Activated CD4-positive, alpha-beta T cell treated with anti-CD3 and anti-CD28 coated beads, Interleukin-2, amount 50 U/mL, for 16 hours (primary cell): Measurements from ENCODE around the gene ST6GALNAC3.
A peak's percentile ranks its signal among the peaks of the same experiment; 100 is the strongest.
"Not testable (repeated sequence)": the region's sequence is repeated elsewhere in the genome, so short reads cannot be mapped to it uniquely, and the experiment has no call there.

Experiments
- DNase-seq: peaks from one replicate; pipeline ENCODE4 v3.0.0-alpha.2; 2020

The ST6GALNAC3 gene

DNA sequence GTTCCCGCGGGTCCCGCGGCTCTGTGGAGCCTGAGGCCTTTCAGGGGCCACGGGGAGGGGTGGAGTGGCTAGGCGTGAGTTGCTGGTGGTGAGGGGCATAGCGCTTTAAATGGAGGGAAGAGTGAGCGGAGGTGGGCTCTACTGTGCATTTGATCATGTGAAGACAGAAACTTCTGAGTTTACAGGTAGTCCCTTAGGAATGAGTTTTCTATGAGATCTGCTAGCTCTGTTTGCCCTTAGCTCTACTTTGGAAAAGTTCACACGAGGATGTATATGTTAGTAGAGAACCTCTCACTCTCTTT lies 593 bp downstream of the ST6GALNAC3 start:
- DNase-seq: no peak

DNA sequence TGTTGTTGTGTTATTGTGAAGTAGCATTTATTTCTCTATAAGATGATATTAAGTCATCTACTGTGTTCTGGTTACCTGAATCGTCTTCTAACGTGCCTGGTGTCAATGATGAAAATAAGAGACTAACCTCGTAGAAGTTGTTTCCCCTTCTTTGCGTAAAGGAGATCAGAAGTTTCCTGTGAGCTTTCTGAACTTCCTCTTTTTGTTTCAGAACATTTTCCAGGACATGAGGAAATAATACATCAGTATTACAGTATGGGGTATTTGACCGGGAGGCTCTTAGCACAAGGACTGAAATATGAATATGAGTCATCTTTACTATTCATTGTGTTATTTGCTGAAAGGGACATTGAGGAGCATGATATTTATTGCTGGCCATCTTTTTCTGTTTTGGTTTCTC lies 1.3 kb downstream of the ST6GALNAC3 start:
- no peak for DNase-seq

- DNase-seq: no peak
These were observed 5.1 kb downstream of the ST6GALNAC3 start for GRCh38 chr1:76079475-76080227.

DNA sequence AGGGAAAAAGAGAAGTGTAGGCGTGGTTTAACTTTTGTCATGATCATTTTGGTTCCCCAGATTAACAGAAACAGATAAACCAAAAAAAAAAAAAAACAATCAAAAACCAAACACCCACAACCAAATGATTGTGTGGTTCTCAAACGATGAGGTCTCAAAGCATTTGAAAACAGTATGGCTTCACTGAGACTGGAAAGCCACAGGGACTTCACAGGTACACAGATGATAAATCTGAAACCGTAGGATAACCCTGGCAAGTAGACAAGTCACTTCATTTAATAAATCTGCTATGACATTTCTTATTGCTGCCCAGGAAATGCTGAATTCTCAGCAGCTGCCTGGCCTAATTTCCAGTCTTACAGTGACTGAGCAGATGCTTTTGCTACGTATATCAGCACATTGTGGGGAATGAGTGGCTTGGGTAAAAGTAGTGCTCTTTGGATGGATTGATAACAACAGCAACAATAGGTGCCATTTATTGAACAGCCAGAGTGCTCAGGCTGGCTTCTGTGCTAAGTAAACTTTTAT lies 6.1 kb downstream of the ST6GALNAC3 start:
- DNase-seq: no peak

DNA sequence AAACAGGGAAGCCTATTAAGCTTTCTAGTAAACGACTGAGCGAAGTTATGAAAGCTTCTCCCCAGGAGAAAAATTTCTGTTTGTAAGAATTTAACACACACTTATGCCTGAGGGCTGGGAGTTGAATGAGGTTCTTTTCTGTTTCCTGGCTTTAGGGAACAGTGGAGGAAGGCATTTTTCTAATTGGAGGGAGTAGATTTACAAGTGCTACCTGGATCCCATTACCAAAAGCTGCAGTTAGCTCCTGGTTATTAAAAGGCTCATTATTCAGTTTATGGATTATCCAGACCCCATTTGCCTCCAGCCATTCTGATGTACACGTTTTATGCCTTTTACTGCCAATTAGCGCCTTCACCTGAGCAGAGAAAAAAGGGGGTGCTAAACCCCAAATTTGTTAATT lies 7.5 kb downstream of the ST6GALNAC3 start:
- no peak for DNase-seq

- no peak for DNase-seq
These were observed 8.6 kb downstream of the ST6GALNAC3 start for GRCh38 chr1:76083189-76083588.

GRCh38 chr1:76084029-76084627 lies 9.6 kb downstream of the ST6GALNAC3 start:
- DNase-seq: no peak

GRCh38 chr1:76084685-76085084 lies 10.1 kb downstream of the ST6GALNAC3 start:
- no peak for DNase-seq

DNA sequence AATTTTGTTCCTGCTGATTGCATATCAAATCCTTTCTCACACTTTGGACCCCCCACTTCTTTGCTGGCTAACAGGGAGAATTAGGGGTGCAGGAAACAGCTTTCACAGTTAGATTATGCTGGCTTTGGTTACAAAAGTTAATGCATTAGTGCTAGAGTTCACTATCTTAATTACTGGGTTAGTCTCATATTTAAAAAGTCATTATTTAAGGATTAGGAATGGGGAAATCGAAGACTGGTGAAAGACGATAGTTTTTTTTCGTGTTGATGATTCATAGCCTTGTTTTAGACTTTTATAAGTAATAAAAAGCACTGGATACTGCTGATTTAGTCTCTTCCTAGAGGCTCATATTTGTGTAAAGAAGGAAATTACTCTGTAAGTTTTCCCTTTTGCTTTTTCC lies 11.6 kb downstream of the ST6GALNAC3 start:
- DNase-seq: no peak

DNA sequence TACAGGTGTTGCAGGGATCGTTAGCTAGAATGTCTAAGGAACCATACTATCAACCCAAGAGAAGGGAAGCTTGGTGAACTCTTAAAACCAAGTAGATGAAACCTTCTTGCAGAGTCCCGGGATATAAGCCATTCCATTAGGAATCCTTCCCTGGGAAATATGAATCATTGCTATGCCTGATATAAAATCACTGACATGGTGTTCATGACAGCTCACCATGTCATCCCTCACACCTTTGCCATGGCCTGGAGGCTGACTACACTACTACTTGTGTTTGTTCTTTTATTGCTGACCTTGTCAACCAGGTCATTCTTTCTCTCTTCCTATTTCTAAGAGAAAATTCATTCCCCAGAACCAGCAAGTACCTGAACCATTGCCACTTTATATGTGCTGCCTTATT lies 12.1 kb downstream of the ST6GALNAC3 start:
- DNase-seq: no peak

DNA sequence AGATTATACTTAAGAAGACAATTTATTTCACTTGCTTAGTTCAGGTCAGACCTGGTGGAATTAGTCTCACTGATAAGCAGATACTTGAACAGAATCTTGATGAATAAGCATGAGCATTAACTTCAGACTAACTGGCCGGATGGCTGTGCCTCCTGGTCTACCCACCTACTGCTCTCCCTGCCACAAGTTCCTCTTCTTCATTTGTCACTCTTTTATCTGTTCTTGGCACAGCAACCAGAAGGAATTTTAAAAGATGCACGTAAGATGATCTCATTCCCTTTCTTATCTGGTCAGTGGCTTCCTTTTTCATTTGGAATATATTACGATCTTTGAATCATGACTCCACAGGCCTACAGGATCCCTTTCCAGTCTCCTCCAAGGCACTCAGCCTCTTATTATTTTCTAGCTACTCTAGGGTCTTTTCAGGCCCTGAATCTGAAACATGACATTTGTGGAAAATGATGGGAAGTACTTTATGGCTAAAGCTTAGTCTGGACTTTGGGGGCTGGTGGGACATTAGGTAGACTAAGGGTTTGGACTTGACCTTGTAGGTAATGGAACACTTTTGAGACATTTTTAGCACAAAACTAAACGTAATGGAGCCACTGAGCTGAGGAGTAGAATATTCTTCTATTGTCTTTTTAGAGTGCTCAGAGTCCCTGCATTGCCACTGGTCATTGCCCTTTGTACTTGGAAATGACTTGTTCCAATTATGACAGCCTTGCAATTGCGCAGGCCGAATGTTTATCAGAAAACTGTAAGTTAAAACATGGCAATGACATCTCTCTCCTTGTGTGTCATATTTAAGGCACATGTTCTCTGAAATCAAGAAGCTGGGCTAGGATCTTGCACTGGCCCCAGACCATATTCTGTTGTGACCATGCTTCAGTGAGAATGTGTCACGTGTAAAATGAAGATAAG lies 16.0 kb downstream of the ST6GALNAC3 start:
- no peak for DNase-seq

DNA sequence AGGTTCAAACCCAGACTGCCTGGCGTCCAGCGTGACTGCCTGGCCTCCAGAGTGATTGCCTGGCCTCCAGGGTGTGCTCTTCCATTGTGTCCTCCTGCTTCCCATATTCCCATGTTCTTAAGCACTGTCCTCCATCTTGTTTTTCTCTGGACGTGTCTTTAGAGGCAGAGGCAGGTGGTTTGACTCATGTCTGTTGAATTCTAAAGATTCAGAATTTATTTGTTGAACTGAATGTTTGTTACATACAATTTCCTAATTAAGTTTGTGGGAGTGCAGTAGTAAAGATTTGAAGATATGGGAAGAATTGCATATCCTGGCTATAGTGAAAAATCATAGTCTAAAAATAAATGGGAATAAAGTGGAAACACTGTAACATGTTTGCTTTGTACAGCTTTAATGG lies 18.3 kb downstream of the ST6GALNAC3 start:
- DNase-seq: no peak

DNA sequence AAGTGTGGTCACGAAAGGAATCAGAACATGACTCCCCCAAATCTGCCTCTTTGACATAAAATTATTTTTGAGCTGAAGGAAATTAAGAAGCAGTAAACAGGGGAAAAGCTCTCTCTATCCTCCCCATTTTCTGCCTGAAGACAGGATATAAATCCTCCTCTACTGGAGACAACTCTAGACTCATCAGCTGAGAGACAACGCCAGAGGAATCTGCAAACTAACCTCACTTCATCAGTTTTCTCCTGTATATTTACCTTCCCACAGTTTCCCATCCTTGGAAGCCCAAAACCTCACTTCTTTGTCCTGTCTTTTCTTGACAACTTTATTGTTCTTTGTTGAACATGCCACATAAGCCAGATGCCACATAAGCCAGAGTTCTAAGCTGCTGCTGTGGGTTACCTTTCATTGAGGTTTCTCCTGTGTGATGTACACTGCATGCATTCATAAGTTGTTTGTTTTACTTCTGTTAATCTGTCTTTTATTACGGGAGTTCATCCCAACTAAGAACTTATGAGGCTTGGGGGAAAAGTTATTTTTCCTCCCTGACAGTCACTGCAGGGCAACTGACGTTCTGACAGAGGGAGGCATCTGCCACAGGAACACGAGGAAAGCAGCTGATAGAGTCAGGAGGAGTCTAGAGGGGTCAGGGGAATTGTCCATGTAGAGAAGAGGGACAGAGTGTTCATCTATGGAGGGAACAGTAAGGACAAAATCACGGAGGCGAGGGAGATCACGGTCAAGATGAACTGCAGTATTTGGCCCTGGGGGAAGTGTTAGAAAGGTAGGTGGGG lies 19.2 kb downstream of the ST6GALNAC3 start:
- DNase-seq: no peak

DNA sequence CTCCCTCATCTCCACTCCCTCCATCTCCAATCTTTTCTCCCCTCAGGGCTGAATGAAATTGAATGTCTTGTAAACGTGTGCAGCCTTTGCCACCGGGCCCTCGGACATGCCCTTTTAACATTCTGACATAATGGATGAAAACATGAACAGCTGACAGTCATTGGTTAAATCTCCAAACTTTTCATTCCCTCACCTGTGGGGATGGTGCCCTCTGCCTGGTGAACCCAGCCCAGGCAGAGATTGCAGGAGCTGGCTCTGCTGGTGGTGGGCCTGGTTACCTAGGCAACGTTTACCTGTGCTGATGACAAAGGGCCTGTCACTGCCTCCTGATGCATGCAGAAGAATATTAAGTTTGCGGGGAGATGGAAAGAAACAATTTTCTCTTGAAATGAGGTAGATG lies 21.3 kb downstream of the ST6GALNAC3 start:
- no peak for DNase-seq

DNA sequence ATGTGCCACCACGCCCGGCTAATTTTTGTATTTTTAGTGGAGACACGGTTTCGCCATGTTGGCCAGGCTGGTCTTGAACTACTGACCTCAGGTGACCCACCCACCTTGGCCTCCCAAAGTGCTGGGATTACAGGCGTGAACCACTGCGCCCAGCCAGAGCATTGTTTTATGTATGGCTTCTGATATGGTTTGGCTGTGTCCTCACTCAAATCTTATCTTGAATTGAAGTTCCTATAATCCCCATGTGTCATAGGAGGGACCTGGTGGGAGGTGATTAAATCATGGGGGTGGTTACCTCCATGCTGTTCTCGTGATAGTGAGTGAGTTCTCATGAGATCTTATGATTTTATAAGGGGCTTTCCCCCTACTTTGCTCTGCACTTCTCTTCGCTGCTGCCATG lies 22.5 kb downstream of the ST6GALNAC3 start:
- DNase-seq: not testable (repeated sequence)

DNA sequence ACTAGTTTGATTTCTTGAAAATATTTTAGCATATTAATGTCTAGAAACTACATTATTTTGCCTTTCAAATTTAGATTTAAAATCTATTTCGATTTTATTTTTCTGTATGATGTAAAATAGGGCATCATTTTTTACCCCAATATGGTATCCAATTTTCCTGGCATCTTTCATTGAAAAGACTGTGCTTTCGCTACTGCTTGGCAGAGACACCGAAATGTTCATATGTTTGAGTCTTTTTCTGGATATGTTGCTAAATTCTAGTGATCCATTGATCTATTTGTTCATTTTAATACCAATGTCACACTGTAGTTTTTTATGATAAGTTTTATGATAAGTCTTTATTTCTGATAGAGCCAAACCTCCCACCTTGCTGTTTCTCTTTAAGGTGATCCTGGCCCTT lies 24.3 kb downstream of the ST6GALNAC3 start:
- DNase-seq: no peak

DNA sequence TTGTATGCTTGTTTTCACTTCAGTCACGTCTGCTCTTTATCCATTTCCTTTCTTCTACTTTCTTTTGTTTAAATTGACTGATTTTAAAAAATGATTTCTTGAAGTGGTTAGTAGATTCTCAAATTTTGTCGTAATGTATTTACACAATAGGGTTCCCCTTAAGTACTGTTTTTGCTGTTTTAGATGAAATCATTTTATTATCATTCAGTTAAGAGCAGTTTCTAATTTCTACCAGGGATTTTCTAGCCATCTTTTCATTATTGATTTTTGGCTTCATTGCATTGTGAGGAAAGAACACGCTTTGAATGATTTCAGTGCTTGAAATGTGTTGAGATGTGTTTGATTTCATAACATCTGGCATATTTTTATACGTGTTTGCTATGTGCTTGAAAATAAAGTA lies 27.0 kb downstream of the ST6GALNAC3 start:
- DNase-seq: no peak

- DNase-seq: no peak
These were observed 27.5 kb downstream of the ST6GALNAC3 start for GRCh38 chr1:76102046-76102445.

DNA sequence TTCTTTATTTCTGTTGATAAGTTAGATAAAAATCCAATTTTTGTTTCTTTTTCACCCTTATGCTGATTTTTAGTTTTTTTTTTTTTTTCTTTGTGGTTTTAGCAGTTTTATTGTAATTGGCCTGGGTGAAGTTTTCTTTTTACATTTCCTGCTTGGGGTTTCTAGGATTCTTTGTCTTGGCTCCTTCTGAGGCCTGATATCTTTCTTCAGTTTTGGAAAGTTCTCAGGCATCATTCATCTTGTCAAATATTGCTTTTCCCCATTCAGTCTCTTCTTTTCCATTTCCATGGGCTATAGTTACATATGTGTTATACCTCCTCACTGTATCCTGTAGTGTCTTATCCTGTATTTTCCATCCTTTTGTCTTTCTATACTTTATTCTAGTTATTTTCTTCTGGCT lies 28.5 kb downstream of the ST6GALNAC3 start:
- DNase-seq: no peak

DNA sequence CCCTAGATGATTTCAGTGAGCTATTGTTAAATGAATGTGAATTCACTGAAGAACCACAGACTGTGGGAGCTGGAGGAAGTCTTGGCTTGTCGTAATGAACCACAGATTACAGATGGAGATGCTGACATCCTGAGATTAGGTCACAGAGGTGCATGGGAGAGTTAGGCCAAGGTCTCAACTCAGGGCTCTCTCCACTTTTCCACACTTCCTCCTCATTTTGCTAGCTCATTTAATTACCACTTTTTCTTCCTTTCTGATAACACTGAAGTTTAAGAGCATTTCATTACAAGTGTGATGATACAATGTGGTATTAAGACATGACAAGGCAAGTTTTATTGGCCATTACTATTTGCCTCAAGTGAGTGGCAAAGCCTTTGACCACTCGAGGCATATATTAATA lies 30.8 kb downstream of the ST6GALNAC3 start:
- DNase-seq: peak; percentile 5

DNA sequence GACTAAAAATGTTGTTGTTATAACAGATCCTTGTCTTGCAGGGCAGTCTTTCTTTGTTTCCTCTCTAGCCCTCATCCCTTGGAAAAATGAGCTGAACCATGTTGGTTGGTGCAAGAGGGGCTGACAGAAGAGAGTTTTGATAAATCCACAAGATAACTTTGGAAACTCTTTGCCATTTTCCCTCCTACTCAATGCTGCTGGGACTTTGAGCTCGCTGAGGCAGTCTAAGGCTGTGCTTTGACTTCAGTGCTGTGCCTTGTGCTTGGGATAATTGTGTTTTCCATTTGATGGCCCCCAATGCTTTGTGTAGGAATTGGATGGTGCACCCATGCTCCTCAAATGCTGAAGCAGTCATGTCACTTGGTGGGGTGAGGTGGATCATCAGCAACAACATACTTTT lies 31.7 kb downstream of the ST6GALNAC3 start:
- DNase-seq: no peak

GRCh38 chr1:76106719-76107235 lies 32.2 kb downstream of the ST6GALNAC3 start:
- DNase-seq: no peak

DNA sequence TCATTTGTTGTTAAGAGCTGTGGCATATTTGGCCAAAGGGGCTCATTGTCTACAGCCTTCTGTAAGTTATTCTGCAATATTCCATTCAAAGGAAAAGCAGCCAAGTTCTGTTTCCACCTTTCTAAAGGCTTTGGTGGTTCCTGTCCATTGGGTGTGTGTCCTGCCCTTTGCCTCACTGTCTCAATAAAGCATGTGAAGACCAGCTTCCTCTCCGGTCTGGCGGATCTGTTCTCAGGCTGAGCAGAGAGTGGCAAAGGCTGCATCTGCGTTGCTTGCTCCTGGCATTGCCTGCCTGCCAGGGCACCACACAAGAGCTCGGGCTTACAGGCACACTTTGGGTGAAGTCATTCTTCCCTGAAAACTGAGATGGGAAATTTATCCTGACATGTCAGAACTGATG lies 34.9 kb downstream of the ST6GALNAC3 start:
- no peak for DNase-seq
